AG04449 (cell line): Measurements from ENCODE around the gene NR5A1.

Source experiments
- CTCF ChIA-PET: fragments of 350-600 bp; formaldehyde crosslinking; extraction: SDS; loops from one replicate; lab custom pipeline; 2021; ENCODE audit warnings: antibody characterized with exemption; lab: Yijun Ruan, JAX
- POLR2A ChIA-PET: fragments of 400-600, 350-600 bp; formaldehyde crosslinking; extraction: SDS; loops from one replicate; lab custom pipeline; 2020; ENCODE audit warnings: antibody characterized with exemption, inconsistent platforms; lab: Yijun Ruan, JAX
- DNase-seq: peaks from one replicate; pipeline ENCODE4 v3.0.0-alpha.2; 2010; ENCODE audit warnings: low read depth, low spot score
- H3K4me3 ChIP-seq: 2 replicates; pipeline ENCODE4 v1.5.1; 2011; ENCODE audit warnings: low read depth, mild to moderate bottlenecking, control low read depth, low read length
- CTCF ChIP-seq: IDR thresholded peaks from one replicate; pipeline ENCODE4 v1.5.1; 2011; ENCODE audit warnings: mild to moderate bottlenecking, moderate library complexity, low read length, control low read depth, inconsistent platforms; ENCODE audit not compliant: insufficient read depth; ENCODE audit errors: missing control alignments

Gene NR5A1

DNA sequence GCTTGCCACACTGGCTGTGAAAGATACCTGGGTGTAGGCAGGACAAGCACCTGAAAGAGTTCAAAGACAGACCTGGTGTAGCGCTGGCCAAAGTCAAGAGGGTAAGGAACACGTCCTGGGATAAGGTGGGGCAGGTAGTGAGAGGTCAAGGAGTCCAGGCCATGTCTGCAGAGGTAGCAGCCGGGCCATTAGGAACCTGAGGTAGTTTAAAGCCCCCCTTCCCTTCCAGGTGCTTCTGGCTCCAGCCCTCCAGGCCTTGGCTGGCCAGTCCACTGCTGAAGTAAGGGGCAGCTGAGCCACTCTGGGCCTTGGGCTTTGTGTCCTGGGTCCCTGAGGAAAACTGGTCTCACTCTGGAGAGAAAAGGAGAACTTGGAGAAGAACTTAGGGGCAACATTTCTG, 13.9 kb upstream of the NR5A1 start:
- ChIA-PET POLR2A (no interaction called here), CTCF (interaction anchor here (0.7 to 7.2 kb wide), 3 partner anchors 14 to 102 kb away, joined by 3 to 94 read pairs (median 5); no protein-coding TSS in a partner anchor)
- no peak for TF ChIP-seq CTCF
- DNase-seq, result no peak
- H3K4me3 ChIP-seq, result no peak overlapping the region

DNA sequence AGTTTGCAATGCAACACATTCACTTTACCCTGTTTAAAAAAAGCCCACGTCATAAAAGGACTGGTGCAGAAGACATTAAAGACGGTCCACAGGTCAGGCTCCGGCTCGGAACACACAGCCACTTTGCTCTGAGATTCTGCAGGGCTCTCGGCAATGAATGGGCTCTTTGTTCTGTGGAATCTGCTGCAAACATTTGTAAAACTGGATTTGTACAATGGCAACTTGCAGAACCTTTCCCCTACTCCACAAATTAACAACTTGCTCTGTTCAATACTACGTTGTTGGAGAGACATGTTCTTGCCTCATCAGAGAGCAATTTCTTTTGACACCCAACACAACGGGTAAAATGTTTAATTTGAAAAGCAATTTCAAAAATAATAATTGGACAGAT, 13.0 kb upstream of the NR5A1 start:
- DNase-seq, result no peak
- TF ChIP-seq CTCF, result no peak
- ChIA-PET CTCF (interaction anchor here (0.7 to 1.2 kb wide), 2 partner anchors 17 to 101 kb away, joined by 3 to 5 read pairs; no protein-coding TSS in a partner anchor), POLR2A (no interaction called here)
- no peak overlapping the region for H3K4me3 ChIP-seq

GRCh38 chr9:124518116-124518515, 10.9 kb upstream of the NR5A1 start:
- ChIA-PET POLR2A (interaction anchor here (0.5 kb wide), 1 partner anchor 28 kb away, joined by 3 read pairs; no protein-coding TSS in a partner anchor), CTCF (interaction anchor here (0.6 to 1.3 kb wide), 2 partner anchors 19 to 107 kb away, joined by 3 to 4 read pairs; no protein-coding TSS in a partner anchor)
- no peak for DNase-seq
- no peak for TF ChIP-seq CTCF
- H3K4me3 ChIP-seq, result no peak overlapping the region

DNA sequence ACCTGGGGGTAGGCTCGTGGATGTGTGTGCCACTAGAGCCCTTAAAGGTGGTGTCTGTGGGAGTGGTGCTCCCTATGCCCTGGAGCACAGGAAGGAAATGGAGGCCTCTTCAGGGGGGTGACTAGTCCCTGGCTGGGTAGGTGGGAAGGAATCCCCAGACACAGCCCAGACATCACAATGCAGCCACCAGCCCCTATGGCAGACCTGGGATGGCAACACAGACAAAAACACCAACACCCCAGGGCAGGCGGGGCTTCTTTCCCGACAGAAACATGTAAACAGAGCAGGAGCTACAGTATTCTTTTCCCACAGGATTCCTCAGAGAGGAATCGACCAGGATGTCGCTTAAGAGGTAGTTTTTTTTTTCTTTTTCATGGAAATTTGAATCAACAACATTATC, 10.4 kb upstream of the NR5A1 start:
- TF ChIP-seq CTCF, result no peak
- DNase-seq, result no peak
- no peak overlapping the region for H3K4me3 ChIP-seq
- POLR2A ChIA-PET, result no interaction called here
- CTCF ChIA-PET, result interaction anchor here (1.1 to 1.5 kb wide), 3 partner anchors 19 to 99 kb away, joined by 4 read pairs; no protein-coding TSS in a partner anchor

DNA sequence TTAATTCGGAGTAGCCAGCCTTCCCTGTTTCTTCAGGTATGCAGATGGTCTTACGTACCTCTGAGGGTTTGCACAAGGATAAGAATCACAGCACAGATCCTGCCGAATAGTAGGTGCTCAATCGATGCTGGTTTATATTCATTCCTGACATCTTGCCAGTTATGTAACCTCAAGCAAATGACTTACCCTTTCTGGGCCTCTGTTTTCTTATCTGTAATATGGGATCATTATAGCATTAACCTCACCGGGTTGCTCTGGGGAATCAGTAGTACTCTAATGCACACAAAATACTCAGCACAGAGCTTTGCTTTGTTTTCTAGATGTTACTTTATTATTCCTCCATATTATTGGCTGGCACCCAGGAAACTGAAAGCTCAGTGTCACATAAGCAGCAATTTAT, 7.7 kb upstream of the NR5A1 start:
- ChIA-PET CTCF (interaction anchor here (1.1 to 6.5 kb wide), 5 partner anchors 9 to 21 kb away, joined by 3 to 34 read pairs (median 5); no protein-coding TSS in a partner anchor), POLR2A (no interaction called here)
- no peak overlapping the region for H3K4me3 ChIP-seq

GRCh38 chr9:124514125-124514524, 6.9 kb upstream of the NR5A1 start:
- POLR2A ChIA-PET, result no interaction called here
- no peak for DNase-seq
- H3K4me3 ChIP-seq, result no peak overlapping the region
- no peak for TF ChIP-seq CTCF
- CTCF ChIA-PET, result interaction anchor here (1.2 to 6.5 kb wide), 3 partner anchors 8 to 22 kb away, joined by 3 to 34 read pairs (median 5); no protein-coding TSS in a partner anchor

More for the DNA sequence above, 7.7 kb upstream of the NR5A1 start:
- no peak for DNase-seq
- no peak for TF ChIP-seq CTCF
